Dedifferentiated amniotic fluid mesenchymal stem cell (primary cell): ENCODE results near the gene OGDH.
"Not testable (repeated sequence)": the region's sequence is repeated elsewhere in the genome, so short reads cannot be mapped to it uniquely, and the experiment has no call there.

Experiments
- DNase-seq: peaks from one replicate; pipeline ENCODE4 v3.0.0-alpha.2; 2016; ENCODE audit errors: extremely low spot score

The OGDH gene

GRCh38 chr7:44706788-44707557 lies 100.5 kb downstream of the OGDH start:
- DNase-seq = no peak

DNA sequence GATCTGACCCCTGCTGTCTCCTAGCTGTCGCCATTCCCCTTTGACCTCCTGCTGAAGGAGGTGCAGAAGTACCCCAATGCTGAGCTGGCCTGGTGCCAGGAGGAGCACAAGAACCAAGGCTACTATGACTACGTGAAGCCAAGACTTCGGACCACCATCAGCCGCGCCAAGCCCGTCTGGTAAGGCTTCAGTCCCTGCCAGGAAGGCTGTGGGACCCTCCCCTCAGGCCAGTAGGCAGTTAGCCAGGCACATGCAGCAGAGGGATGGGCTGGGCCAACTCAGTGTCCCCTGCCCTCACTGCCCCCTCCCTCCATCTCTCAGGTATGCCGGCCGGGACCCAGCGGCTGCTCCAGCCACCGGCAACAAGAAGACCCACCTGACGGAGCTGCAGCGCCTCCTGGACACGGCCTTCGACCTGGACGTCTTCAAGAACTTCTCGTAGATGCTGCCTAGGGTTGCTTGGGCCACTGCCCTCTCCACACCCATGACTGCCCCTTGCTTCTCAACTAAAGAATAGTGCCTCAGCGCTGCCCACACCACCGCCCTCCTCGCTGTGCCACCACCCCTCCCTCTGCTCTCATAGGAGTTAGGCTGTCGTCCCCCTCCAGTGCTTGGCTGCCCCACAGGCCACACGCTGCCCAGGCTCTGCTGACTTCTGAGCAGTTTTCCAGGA lies 101.3 kb downstream of the OGDH start:
- DNase-seq = no peak

DNA sequence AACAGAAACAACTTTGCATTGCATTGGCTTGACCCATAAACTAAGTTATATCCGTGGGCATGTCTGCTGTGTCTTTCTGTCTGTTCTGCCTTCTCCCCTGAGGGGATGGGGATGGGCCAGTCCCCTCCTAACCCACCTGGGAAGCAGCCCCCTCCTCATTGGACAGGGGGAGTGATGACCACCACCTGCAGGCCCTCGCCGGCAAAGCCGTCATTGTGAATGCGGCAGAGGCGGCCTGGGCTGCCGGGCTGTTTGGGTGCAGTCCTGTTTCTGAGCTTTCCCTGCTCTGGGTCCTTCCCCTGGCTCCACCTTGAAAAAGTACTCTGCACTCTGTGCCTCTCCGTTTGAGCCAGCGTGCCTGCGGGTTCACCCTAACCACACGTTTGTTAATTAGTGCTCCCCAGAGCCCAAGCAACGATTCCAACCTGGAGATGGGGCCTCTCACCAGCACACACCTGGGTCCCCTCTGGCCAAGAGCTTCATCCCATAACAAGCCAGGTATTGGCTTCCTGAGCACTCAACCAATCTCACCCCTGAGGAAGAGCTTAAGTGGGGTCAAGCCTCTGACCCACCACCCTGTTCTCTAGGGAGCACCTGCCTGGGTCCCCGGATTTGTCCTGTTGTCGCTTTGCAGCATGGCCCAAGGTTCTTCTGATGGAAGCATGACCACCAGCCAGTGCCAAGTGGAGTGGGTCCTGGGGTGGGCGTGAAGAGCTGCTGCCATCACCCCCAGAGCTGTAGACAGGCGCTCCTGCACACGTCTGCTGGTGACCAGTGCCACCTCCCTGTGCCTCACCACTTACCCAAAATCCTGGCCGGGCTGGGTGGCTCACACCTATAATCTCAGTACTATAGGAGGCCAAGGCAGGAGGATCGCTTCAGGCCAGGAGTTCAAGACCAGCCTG lies 102.8 kb downstream of the OGDH start:
- DNase-seq = no peak

DNA sequence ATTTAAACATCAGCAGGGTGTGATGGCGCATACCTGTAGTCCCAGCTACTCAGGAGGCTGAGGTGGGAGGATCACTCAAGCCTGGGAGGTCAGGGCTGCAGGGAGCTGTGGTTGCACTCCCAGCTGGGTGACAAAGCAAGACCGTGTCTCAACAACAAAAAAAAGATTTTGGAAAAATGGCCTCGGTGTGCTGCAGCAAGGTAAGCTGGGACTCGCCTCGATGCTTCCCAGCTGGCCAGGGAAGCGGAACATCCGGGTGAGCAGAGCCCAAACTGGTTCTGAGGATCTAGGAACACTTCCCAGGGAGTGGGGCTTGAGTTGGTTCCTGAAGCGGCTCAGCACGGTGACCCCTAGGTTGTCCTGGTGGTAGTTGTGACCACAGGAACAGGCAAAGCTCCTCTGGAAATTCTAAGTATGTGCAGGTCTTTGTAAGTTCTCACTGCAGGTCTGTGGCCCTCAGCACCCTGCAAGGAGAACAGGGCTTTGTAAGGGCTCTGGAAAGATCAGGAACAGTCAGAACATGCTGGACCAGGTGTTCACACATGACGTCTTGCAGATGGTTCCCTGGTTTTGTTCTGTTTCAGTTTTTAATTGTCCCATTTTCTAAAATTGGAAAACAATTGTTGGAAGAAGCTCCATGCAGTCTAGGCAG lies 103.6 kb downstream of the OGDH start:
- DNase-seq = no peak

- no peak for DNase-seq
Measured at GRCh38 chr7:44711528-44711927, 105.1 kb downstream of the OGDH start.

DNA sequence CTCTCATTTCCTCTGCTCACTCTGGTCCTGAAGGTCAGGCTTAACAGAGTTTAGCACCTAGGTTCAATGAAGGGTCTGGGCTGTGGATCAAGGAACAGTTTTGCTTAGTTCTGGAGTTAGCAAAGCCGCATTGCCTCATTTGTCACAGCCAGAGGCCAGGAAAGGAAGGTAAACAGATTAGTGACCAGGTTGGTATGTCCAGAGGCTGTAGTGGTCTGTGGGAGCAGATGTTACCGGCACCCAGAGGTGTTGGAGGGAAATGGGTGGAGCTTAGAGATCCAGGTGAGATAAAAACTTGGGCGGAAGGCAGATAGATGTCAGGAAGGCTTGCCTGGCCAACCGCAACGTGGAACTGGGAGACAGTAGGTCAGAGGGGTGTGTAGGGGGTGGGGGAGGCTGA lies 105.6 kb downstream of the OGDH start:
- no peak for DNase-seq

DNA sequence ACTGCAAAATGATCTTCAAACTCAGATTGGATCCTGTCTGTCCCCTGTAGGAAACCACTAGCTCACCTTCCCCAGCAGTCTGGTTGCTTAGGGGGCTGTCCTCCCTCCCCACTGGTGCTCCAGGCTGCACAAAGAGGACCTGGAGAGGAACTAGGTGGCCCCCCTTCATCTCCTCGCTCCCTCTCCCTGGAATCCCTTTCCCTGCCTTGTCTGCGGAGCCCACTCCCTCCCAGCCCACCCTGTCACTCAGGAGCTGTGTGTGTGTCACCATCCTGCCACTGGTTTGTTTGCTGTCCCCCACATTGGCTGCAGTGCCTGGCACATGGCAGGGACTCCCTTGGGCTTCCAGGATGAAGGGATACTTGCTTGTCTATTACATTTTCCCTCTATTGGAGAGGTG lies 106.7 kb downstream of the OGDH start:
- DNase-seq = no peak

DNA sequence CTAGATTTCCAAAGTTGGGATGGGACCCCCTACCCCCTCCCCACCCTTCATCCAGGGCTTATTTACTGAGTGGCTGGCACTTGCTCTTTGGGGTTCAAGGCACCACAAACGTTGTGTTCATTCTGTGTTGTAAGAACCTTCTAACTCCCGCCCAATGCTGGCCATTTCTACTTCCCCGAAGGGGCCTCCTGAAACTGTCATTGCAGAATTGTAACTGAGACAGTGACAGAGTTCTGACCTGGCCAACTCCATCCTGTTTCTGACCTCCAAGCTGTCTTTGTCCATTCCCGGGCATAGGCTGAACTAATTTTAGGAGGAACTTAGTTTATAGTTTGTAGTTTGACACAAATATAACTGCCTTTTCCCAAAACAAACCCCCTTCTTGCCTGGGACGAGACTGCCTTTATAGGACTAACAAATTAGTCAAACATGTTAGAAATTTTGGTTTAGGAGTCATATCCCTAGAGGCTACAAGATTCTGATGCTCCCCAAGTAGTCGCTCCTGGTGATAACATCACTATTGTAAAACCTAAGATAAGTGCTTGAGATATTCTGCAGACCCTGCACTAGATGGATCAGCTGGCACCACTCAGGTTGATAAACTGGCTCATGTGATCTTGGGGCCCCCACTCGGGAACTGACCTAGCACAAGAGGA lies 107.4 kb downstream of the OGDH start:
- no peak for DNase-seq

DNA sequence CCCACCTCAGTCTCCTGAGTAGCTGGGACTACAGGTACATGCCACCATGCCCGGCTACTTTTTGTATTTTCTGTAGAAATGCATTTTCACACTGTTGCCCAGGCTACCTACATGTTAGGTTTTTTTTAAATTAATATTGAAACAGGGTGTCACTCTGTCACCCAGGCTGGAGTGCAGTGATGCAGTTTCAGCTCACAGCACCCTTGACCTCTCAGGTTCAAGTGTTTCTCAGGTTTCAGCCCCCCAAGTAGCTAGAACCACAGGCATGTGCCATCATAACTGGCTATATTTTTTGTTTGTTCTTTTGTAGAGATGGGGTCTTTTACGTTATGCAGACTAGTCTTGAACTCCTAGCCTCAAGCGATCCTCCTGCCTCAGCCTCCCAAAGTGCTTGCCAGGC lies 109.8 kb downstream of the OGDH start:
- DNase-seq = no peak

DNA sequence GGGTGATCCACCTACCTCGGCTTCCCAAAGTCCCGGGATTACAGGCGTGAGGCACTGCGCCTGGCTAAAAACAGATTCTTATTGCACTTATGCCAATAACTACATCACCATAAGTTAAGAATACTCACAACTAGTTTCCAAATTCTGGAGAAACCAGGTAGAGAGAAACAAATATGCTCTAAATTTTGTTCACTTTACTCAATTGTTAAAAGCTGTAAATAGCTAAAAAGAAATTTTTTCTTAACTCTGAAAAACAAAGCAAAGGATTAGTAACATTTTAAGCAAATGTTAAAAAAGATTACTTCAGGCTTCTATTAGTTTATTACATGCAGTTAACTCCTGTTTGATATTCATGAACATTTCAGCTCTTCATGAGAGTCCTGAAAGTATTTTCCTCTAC lies 113.9 kb downstream of the OGDH start:
- DNase-seq = no peak

DNA sequence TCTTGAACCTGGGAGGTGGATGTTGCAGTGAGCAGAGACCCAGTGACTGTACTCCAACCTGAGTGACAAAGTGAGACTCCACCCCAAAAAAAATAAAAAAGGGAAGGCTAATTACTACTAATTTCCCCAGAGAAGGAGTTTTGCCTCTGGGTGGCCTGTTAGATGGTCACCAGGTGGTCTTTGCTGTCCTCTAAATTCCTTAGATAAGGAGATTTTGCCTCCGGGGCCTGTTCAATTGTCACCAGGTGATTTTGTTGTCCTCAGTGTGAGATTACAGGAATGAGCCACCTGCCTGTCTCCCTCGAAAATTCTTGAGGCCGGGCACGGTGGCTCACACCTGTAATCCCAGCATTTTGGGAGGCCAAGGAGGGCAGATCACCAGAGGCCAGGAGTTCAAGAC lies 117.8 kb downstream of the OGDH start:
- DNase-seq = no peak

DNA sequence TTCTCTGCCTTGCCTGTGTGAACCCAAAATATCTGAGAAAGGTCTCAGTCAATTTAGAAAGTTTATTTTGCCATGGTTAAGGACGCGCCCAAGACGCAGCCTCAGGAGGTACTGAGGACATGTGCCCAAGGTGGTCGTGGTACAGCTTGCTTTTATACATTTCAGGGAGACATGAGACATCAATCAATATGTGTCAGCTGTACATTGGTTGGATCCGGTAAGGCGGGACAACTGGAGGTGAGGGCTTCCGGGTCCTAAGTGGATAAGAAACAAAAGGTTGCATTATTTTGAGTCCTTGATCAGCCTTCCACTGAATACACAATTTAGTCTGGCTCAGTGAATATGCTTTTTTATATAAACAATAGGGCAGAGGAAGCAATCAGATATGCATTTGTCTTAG lies 119.8 kb downstream of the OGDH start:
- DNase-seq = not testable (repeated sequence)

DNA sequence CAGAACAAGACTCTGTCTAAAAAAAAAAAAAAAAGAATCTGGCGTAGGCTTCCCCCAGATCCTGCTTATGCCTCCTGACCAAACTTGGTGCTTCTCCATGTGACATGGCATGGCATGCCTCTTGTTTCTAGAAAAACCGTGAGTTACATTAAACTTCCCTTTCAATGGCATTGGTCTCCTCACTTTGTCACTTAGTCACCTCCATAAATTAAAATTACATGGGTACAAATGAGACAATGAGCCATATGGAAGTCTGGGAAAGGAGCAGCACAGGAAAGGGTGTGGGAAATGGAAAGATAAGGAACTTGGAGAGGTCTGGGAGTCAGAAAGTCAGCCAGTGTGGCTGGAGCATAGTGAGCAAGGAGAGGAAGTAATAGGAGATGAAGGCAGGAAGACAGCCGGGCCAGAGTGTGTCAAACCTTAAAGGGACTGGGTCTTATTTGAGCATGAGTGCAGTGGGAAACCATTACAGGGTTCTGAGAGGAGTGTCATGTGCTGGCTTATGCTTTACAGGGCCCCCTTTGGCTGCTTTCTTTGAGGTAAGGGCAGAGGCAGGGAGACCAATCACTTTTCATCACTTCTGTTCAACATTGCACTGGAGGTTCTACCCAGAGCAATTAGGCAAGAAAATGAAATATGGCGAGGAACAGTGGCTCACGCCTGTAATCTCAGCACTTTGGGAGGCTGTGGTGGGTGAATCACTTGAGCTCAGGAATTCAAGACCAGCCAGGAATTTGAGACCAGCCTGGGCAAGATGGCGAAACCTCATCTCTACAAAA lies 120.9 kb downstream of the OGDH start:
- DNase-seq = no peak

GRCh38 chr7:44727937-44728262 lies 121.5 kb downstream of the OGDH start:
- no peak for DNase-seq

- DNase-seq = no peak
Measured at GRCh38 chr7:44729949-44730590, 123.6 kb downstream of the OGDH start.

DNA sequence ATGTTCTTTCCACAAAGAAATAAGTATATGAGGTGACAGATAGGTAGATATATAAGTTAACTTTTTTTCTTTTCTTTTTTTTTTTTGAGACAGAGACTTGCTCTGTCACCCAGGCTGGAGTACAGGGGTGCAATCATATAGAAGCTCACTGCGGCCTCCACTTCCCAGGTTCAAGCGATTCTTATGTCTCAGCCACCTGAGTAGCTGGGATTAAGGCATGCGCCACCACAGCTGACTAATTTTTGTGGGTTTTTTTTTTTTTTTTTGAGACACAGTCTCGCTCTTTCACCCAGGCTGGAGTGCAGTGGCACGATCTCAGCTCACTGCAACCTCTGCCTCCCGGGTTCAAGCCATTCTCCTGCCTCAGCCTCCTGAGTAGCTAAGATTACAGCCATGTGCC lies 126.5 kb downstream of the OGDH start:
- not testable (repeated sequence) for DNase-seq

DNA sequence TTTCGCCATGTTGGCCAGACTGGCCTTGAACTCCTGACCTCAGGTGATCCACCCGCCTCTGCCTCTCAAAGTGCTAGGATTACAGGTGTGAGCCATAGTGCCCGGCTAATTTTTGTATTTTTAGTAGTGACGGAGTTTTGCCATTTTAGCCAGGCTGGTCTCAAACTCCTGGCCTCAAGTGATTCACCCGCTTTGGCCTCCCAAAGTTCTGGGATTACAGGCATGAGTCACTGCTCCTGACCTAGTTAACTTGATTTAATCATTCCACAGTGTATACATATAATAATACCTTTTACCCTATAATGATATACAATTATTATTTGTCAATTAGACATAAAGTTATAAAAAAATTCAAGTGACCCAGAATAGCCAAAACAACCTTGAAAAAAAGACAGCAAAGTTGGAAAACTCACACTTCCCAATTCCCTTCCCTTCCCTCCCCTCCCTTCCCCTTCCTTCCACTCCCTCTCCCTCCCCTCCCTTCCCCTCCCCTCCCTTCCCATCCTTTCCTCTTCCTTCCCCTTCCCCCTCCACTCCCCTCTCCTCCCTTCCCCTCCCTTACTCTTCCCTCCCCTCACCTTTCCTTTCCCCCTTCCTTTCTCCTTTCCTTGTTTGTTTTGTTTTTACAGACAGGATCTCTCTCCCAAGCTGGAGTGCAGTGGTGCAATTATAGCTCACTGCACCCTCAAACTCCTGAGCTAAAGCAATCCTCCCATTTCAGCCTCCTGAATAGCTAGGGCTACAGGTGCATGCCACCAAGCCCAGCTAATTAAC lies 127.5 kb downstream of the OGDH start:
- peak; percentile 46 for DNase-seq

- peak; percentile 92 for DNase-seq
Measured at GRCh38 chr7:44735403-44736165, 129.2 kb downstream of the OGDH start.

GRCh38 chr7:44736896-44737295 lies 130.5 kb downstream of the OGDH start:
- DNase-seq = no peak
